NT2/D1 (cell line): ENCODE data around the gene ABCC9.

Experiments used
- DNase-seq: peaks from one replicate; pipeline ENCODE4 v3.0.0-alpha.2; 2011; ENCODE audit warnings: low read depth, low spot score
- H3K27me3 ChIP-seq: 2 replicates; pipeline ENCODE4 v1.6.0; 2011; ENCODE audit warnings: mild to moderate bottlenecking; ENCODE audit not compliant: insufficient read length, insufficient read depth
- H3K36me3 ChIP-seq: 2 replicates; pipeline ENCODE4 v1.6.1; 2011; ENCODE audit warnings: mild to moderate bottlenecking, low read length, mixed read lengths; ENCODE audit not compliant: insufficient read depth, insufficient read length
- H3K4me1 ChIP-seq: 2 replicates; pipeline ENCODE4 v1.5.1; 2011; ENCODE audit not compliant: insufficient read depth, insufficient read length
- H3K4me3 ChIP-seq: 2 replicates; pipeline ENCODE4 v1.5.1; 2011; ENCODE audit warnings: low read depth; ENCODE audit not compliant: insufficient read length
- H3K9ac ChIP-seq: 2 replicates; pipeline ENCODE4 v1.6.0; 2011; ENCODE audit warnings: low read depth; ENCODE audit not compliant: insufficient read length
- H3K9me3 ChIP-seq: 2 replicates; pipeline ENCODE4 v1.5.1; 2011; ENCODE audit warnings: mild to moderate bottlenecking, low read length; ENCODE audit not compliant: insufficient read depth
- SUZ12 ChIP-seq: IDR thresholded peaks from 2 replicates; pipeline ENCODE4 v1.6.1; 2011; ENCODE audit not compliant: insufficient read length, insufficient read depth; ENCODE audit errors: extremely low read depth
- YY1 ChIP-seq: IDR thresholded peaks from 2 replicates; pipeline ENCODE4 v1.6.1; 2011; ENCODE audit not compliant: insufficient read length, insufficient read depth
- ZNF274 ChIP-seq: IDR thresholded peaks from 2 replicates; pipeline ENCODE4 v1.6.1; 2011; ENCODE audit warnings: mild to moderate bottlenecking, low read depth, low read length

Gene ABCC9

DNA sequence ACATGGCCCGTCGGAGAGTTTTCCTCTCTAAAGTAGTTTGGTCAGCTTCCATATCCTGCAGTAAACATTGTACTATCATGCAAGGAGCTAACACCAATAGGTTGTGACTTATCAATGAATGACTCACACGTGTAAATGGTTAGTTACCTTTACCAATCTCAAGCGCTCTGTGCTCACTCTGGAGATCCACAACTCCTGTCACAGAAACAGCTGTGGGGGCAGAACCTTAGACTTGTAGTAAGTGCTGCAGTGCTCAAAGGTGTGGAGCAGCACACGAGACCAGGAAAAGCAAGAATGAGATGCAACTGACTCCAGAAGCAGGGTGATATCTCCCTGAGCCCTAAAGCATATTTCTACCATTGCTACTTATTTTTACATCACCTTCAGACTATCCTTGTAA is 93.0 kb downstream of the ABCC9 start:
- no peak overlapping the region for H3K4me3 ChIP-seq
- no peaks in the 10 kb centered on the region for H3K4me1 ChIP-seq
- H3K36me3 ChIP-seq, result no peaks in the 10 kb centered on the region
- TF ChIP-seq ZNF274 (no peak), SUZ12 (no peak), YY1 (no peak)
- no peaks in the 10 kb centered on the region for H3K9me3 ChIP-seq
- no peak for DNase-seq
- H3K9ac ChIP-seq, result no peak overlapping the region
- no peaks in the 10 kb centered on the region for H3K27me3 ChIP-seq

DNA sequence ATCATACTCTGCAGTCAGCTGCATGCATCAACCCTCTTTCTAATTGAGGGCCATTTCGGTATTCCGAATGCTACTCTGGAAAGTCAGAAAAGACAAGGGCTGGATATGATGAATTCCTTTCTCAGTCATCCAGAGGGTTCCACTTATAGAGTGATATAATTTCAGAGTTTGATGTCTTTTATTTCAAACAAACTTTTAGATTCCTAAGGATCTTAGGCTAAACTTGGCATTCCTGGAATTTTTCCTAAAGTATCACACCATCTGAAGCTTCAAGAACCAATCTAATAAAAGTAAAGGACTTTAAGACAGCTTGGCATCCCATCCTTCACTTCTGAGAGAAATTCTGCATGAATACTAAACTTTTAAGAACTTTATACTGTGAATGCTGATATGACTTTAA is 97.4 kb downstream of the ABCC9 start:
- TF ChIP-seq YY1 (no peak), SUZ12 (no peak), ZNF274 (no peak)
- H3K4me3 ChIP-seq, result no peak overlapping the region
- no peaks in the 10 kb centered on the region for H3K36me3 ChIP-seq
- H3K4me1 ChIP-seq, result no peaks in the 10 kb centered on the region
- no peak for DNase-seq
- H3K9ac ChIP-seq, result no peak overlapping the region
- H3K27me3 ChIP-seq, result no peaks in the 10 kb centered on the region
- no peaks in the 10 kb centered on the region for H3K9me3 ChIP-seq

DNA sequence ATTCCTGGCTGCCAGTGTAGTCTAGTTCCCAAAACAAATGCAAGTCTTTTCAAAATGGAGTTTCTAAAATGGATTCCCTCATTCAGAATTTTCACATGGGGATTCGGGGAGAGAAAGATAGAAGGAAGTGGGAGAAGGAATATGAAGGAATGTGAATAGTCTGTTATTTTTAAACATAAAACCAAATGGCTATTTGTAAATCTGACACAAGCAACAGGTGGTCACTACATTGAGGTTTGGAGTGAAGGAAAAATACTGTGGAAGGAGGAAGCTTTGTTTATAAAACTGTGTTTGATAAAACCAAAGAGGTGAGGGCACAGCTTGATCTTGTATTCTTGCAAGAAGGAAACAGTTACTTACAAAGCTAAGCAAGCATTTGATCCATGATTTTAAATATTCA is 101.5 kb downstream of the ABCC9 start:
- no peak for DNase-seq
- Histone ChIP-seq H3K27me3 (no peaks in the 10 kb centered on the region), H3K4me3 (no peak overlapping the region), H3K4me1 (no peaks in the 10 kb centered on the region), H3K9ac (no peak overlapping the region), H3K36me3 (no peaks in the 10 kb centered on the region), H3K9me3 (no peaks in the 10 kb centered on the region)
- TF ChIP-seq SUZ12 (no peak), ZNF274 (no peak), YY1 (no peak)

DNA sequence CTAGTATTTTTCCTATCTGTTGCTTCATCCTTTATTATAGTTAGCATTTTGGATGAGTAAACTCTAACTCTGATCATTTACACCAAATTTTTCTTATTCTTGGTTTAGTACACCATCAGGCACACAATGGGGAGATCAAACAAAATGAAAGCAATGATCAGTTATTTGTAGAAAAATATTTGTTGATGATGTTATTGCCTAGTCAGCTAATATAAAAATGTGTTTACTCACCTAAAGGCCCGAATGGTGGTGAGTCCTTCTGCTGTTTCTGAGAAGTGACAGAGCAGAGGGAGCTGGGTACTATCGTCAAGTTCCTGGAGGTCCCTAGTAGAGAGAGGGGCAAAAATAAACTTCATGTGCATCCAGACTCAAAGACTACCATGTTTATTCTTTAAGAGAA is 103.4 kb downstream of the ABCC9 start:
- H3K36me3 ChIP-seq, result no peaks in the 10 kb centered on the region
- no peak for DNase-seq
- no peaks in the 10 kb centered on the region for H3K27me3 ChIP-seq
- TF ChIP-seq YY1, result no peak
- no peak for TF ChIP-seq ZNF274
- TF ChIP-seq SUZ12, result no peak
- H3K4me1 ChIP-seq, result no peaks in the 10 kb centered on the region
- H3K4me3 ChIP-seq, result no peak overlapping the region
- no peaks in the 10 kb centered on the region for H3K9me3 ChIP-seq
- no peak overlapping the region for H3K9ac ChIP-seq

DNA sequence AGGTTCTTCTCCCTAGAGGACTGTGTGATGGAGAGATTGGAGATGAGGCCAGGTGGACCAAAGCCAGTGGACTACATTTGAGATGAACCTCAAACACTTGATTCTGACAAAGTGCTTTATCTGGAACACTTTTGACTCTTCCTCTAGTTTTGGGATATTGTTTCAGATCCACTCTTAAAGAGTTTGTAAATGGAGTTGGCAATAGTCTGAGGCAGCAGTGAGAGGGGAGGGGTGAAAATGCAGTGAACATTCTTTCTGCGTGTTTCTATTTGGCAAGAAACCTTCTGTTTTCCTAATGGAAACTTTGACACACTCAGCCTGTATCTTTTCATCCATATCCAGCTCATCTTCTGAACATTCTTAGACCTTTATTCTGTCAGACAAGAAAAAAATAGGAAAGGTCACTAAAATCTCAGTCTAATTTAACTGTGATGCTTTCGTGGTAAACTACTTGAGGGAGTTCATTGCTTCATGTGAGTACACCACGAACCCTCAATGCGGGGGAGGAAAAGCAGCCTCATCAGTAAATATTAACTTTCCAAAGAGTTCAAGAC is 109.4 kb downstream of the ABCC9 start:
- H3K4me1 ChIP-seq, result no peaks in the 10 kb centered on the region
- no peaks in the 10 kb centered on the region for H3K36me3 ChIP-seq
- TF ChIP-seq SUZ12 (no peak), YY1 (no peak), ZNF274 (no peak)
- no peak for DNase-seq
- H3K9me3 ChIP-seq, result no peaks in the 10 kb centered on the region
- H3K27me3 ChIP-seq, result no peaks in the 10 kb centered on the region
- H3K9ac ChIP-seq, result no peak overlapping the region
- no peak overlapping the region for H3K4me3 ChIP-seq

DNA sequence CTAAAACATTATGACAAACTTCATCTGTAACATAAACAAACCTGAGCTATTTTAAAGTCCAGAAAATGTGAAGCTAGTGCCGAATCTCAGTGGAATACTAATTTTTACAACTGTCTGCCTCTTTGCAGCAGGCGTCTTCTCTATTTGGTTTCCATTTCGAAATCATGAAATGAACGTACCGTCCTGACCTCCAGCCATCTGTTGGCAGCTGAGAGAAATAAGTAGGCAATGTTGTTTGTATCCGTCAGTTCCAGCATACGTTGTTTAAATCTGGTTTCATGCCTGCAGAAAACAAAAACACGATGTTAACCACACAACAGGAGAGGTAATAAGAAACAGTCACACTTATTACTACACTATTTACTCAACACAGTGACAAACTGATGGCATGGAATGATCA is 112.4 kb downstream of the ABCC9 start:
- Histone ChIP-seq H3K9ac (no peak overlapping the region), H3K27me3 (no peaks in the 10 kb centered on the region), H3K36me3 (no peaks in the 10 kb centered on the region), H3K4me3 (no peak overlapping the region), H3K4me1 (no peaks in the 10 kb centered on the region), H3K9me3 (no peaks in the 10 kb centered on the region)
- no peak for DNase-seq
- TF ChIP-seq SUZ12 (no peak), ZNF274 (no peak), YY1 (no peak)

DNA sequence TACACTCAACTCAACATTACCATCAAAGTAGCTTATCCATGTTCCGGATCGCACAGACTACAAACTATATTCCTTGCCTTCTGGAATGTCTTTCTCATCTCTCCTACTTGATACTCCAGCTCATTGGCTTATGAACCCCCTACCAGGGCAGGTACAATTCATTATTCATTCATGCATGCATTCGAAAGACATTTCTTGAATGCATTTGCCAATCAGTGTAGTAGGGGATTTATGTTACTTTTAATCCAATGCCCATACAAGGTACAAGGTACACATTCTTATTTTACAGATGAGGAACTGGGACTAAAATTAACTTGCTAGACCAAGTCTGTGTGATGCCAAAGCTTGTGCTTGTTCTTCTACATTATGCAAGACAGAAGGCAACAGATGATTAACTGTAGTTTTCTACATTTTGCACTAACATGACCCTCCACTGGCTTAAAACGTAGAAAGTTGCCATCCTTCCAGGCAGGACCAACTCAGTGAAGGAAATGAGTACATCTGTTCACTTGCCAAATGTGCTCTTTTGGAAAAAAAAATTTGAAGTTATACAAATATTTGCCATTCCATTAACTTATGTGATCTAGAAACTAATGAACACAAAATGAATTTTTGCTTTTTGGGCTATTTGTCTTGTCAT is 113.0 kb downstream of the ABCC9 start:
- H3K4me1 ChIP-seq, result no peaks in the 10 kb centered on the region
- H3K9ac ChIP-seq, result no peak overlapping the region
- no peaks in the 10 kb centered on the region for H3K36me3 ChIP-seq
- no peaks in the 10 kb centered on the region for H3K9me3 ChIP-seq
- no peak overlapping the region for H3K4me3 ChIP-seq
- no peaks in the 10 kb centered on the region for H3K27me3 ChIP-seq
- DNase-seq, result no peak
- TF ChIP-seq SUZ12, result no peak
- TF ChIP-seq ZNF274, result no peak
- no peak for TF ChIP-seq YY1
